Fibroblast of mammary gland (primary cell): ENCODE data around the gene PDZD8.

ENCODE experiments used
- DNase-seq: peaks from one replicate; pipeline ENCODE4 v3.0.0-alpha.2; 2010; ENCODE audit warnings: low read depth
- H3K4me3 ChIP-seq: 2 replicates; pipeline ENCODE4 v1.5.1; 2011; ENCODE audit warnings: low read depth, mild to moderate bottlenecking, low read length, moderate library complexity; ENCODE audit not compliant: control insufficient read depth
- CTCF ChIP-seq: conservative IDR thresholded peaks from 2 replicates; pipeline ENCODE4 v1.5.1; 2011; ENCODE audit warnings: low read depth, low read length, inconsistent platforms; ENCODE audit not compliant: control insufficient read depth, insufficient read depth

Gene PDZD8

GRCh38 chr10:117391436-117392205 is 16.4 kb upstream of the PDZD8 start:
- no peak for TF ChIP-seq CTCF
- peak; percentile 47 for DNase-seq
- H3K4me3 ChIP-seq: no peak overlapping the region

- no peak for DNase-seq
- no peak for TF ChIP-seq CTCF
- H3K4me3 ChIP-seq: no peak overlapping the region
Observed at GRCh38 chr10:117390420-117390819, 15.2 kb upstream of the PDZD8 start.

GRCh38 chr10:117386805-117387204 is 11.6 kb upstream of the PDZD8 start:
- no peak for TF ChIP-seq CTCF
- no peak overlapping the region for H3K4me3 ChIP-seq
- no peak for DNase-seq

GRCh38 chr10:117382861-117383260 is 7.6 kb upstream of the PDZD8 start:
- no peak for DNase-seq
- TF ChIP-seq CTCF: no peak
- H3K4me3 ChIP-seq: no peak overlapping the region

- DNase-seq: peak; percentile 41
Observed at GRCh38 chr10:117374506-117375359, 507 bp downstream of the PDZD8 start.

More at GRCh38 chr10:117374506-117375359, 507 bp downstream of the PDZD8 start:
- peak overlapping the region; percentile 82 for H3K4me3 ChIP-seq
- TF ChIP-seq CTCF: no peak
